KMS-11 (cell line): ENCODE data around the gene CPNE6.

Experiments used
- H2AFZ ChIP-seq: fragments of 200-600 bp; sonication (generic); 2 replicates; pipeline ENCODE4 v1.6.1; 2016; ENCODE audit warnings: antibody characterized with exemption, mixed run types, low read depth
- H3K27ac ChIP-seq: fragments of 200-600 bp; sonication (generic); 2 replicates; pipeline ENCODE4 v1.6.1; 2016; ENCODE audit warnings: mild to moderate bottlenecking, mixed run types
- H3K27me3 ChIP-seq: fragments of 200-600 bp; sonication (generic); 2 replicates; pipeline ENCODE4 v1.6.1; 2017; ENCODE audit warnings: mild to moderate bottlenecking, low read depth, mixed run types, moderate library complexity; ENCODE audit not compliant: insufficient read depth
- H3K36me3 ChIP-seq: fragments of 200-600 bp; sonication (generic); 2 replicates; pipeline ENCODE4 v1.6.1; 2017; ENCODE audit warnings: mild to moderate bottlenecking, mixed run types; ENCODE audit not compliant: insufficient read depth
- H3K4me1 ChIP-seq: fragments of 200-600 bp; sonication (generic); 2 replicates; pipeline ENCODE4 v1.6.1; 2016; ENCODE audit warnings: mild to moderate bottlenecking, low read depth, mixed run types; ENCODE audit not compliant: poor library complexity, severe bottlenecking
- H3K4me2 ChIP-seq: fragments of 200-600 bp; sonication (generic); 2 replicates; pipeline ENCODE4 v1.7.0; 2016; ENCODE audit warnings: mild to moderate bottlenecking, mixed run types
- H3K4me3 ChIP-seq: fragments of 200-600 bp; sonication (generic); IDR thresholded peaks from 2 replicates; pipeline ENCODE4 v1.6.1; 2017; ENCODE audit warnings: low read depth, low read length, mixed read lengths; ENCODE audit not compliant: insufficient read depth
- H3K79me2 ChIP-seq: fragments of 200-600 bp; sonication (generic); 2 replicates; pipeline ENCODE4 v1.6.1; 2016; ENCODE audit warnings: low read depth, mixed run types; ENCODE audit not compliant: insufficient read depth
- H3K9ac ChIP-seq: fragments of 200-600 bp; sonication (generic); 2 replicates; pipeline ENCODE4 v1.6.1; 2016; ENCODE audit warnings: mild to moderate bottlenecking, mixed run types
- H4K20me1 ChIP-seq: fragments of 200-600 bp; sonication (generic); 2 replicates; pipeline ENCODE4 v1.6.1; 2016; ENCODE audit warnings: mild to moderate bottlenecking, mixed run types; ENCODE audit not compliant: insufficient read depth
- TF ChIP-seq, protein P1 (sequence below): fragments of 200-600 bp; sonication (generic); conservative IDR thresholded peaks from 2 replicates; pipeline ENCODE4 v1.6.1; 2017; ENCODE audit warnings: low read depth, mild to moderate bottlenecking, antibody characterized with exemption, low read length, moderate library complexity, mixed read lengths

The CPNE6 gene

DNA sequence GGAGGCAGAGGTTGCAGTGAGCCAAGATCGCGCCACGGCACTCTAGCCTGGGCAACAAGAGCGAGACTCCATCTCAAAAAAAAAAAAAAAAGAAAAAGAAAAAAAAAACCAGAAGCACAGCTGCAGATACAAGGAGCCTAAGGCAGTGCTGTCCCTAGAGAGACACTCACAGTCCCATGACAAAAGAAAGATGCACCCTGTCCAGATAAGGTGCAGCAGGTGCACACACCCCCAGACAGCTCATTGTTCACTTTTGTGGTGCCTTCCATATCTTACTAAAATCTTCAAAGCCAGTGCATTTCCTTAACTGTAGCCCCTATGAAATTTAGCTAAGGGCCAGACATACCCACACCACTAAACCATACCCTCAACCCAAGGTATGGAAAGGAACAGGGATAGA lies 51.1 kb downstream of the CPNE6 start:
- TF ChIP-seq, protein P1, sequence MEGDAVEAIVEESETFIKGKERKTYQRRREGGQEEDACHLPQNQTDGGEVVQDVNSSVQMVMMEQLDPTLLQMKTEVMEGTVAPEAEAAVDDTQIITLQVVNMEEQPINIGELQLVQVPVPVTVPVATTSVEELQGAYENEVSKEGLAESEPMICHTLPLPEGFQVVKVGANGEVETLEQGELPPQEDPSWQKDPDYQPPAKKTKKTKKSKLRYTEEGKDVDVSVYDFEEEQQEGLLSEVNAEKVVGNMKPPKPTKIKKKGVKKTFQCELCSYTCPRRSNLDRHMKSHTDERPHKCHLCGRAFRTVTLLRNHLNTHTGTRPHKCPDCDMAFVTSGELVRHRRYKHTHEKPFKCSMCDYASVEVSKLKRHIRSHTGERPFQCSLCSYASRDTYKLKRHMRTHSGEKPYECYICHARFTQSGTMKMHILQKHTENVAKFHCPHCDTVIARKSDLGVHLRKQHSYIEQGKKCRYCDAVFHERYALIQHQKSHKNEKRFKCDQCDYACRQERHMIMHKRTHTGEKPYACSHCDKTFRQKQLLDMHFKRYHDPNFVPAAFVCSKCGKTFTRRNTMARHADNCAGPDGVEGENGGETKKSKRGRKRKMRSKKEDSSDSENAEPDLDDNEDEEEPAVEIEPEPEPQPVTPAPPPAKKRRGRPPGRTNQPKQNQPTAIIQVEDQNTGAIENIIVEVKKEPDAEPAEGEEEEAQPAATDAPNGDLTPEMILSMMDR = no peak
- Histone ChIP-seq H3K9ac (no peak overlapping the region), H2AFZ (no peak overlapping the region), H3K27me3 (no peaks in the 10 kb centered on the region), H3K4me2 (no peak overlapping the region), H4K20me1 (no peaks in the 10 kb centered on the region), H3K79me2 (no peaks in the 10 kb centered on the region), H3K4me3 (no peak overlapping the region), H3K27ac (no peak overlapping the region), H3K4me1 (no peaks in the 10 kb centered on the region), H3K36me3 (no peaks in the 10 kb centered on the region)

DNA sequence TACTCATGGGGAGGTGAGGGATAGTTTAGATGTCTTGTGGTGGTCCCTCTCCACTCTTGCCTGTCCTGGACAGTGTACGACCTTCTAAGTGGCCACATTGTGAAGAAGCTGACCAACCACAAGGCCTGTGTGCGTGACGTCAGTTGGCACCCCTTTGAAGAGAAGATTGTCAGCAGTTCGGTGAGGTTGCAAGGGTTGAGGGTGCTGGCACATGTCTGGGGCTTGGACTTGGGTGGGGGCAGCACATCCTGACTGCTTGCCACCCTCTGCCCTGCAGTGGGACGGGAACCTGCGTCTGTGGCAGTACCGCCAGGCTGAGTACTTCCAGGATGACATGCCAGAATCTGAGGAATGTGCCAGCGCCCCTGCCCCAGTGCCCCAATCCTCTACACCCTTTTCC lies 51.5 kb downstream of the CPNE6 start:
- no peak overlapping the region for H3K27ac ChIP-seq
- H2AFZ ChIP-seq = no peak overlapping the region
- H3K4me3 ChIP-seq = no peak overlapping the region
- H3K4me1 ChIP-seq = no peaks in the 10 kb centered on the region
- H3K4me2 ChIP-seq = no peak overlapping the region
- H3K79me2 ChIP-seq = no peaks in the 10 kb centered on the region
- H3K36me3 ChIP-seq = no peaks in the 10 kb centered on the region
- no peaks in the 10 kb centered on the region for H4K20me1 ChIP-seq
- TF ChIP-seq, protein P1 = no peak
- H3K27me3 ChIP-seq = no peaks in the 10 kb centered on the region
- no peak overlapping the region for H3K9ac ChIP-seq

DNA sequence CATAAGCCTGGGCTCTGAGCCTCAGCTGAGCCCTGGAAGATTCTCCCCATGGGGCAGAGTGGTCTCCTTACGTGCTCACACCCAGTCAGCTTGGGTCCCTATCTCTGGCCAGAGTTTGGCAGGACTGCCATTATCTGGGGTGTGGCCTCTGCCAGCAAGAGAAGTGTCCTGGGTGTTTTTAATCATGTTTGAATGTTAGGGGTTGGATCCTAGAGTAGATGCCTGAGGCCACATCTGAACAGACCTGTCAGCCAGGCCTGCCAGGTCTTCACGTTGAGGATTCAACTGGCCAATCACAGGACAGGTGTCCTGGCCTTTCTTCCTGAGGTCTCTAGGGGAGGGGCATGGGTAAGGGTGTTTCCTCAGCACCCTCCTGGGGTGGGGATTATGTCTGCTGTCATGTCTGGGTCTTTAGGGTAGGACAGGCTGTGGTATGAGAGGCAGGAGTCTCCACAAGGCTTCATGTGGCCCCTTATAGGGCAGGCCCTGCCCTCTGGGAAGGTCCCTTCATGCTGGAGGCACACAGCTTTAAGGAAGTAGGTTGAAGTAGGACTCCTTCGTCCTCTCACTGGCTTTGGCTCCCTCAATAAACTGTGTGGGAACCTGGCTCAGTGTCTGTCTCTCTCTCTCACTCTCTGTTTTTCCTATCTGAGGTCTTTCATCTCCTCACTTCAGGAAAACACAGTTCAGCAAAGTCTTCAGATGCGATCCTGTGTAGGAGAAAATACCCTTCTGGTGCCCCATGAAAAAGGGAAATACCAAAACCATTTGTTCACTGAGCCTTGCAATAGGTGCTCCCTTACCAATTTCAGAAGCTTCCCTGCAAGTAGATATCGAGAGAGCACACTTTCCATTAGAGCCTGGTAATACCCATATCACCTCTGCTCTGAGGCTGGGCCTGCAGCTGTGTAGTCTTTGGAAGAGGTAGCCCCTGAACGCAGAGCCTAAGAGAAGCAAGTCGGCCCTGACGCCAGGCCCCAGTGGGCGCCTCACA lies 52.4 kb downstream of the CPNE6 start:
- TF ChIP-seq, protein P1 = no peak
- no peak overlapping the region for H3K4me3 ChIP-seq
- no peak overlapping the region for H3K27ac ChIP-seq
- H3K4me2 ChIP-seq = no peak overlapping the region
- no peaks in the 10 kb centered on the region for H3K79me2 ChIP-seq
- no peak overlapping the region for H2AFZ ChIP-seq
- no peaks in the 10 kb centered on the region for H3K36me3 ChIP-seq
- no peaks in the 10 kb centered on the region for H3K27me3 ChIP-seq
- H3K9ac ChIP-seq = no peak overlapping the region
- no peaks in the 10 kb centered on the region for H4K20me1 ChIP-seq
- H3K4me1 ChIP-seq = no peaks in the 10 kb centered on the region

DNA sequence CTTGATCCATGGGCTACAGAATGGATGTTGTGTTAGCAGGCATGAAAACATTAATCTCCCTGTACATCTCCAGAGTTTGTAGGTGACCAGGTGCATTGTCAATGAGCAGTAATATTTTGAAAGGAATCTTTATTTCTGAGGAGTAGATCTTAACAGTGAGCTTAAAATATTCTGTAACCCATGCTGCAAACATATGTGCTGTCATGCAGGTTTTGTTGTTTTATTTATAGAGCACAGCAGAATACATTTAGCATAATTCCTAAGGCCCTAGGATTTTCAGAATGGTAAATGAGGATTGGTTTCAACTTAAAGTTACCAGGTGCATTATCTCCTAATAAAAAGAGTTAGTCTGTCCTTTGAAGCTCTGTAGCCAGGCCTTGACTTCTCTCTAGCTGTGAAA lies 55.6 kb downstream of the CPNE6 start:
- H2AFZ ChIP-seq = no peak overlapping the region
- no peaks in the 10 kb centered on the region for H3K79me2 ChIP-seq
- no peak overlapping the region for H3K27ac ChIP-seq
- no peaks in the 10 kb centered on the region for H3K4me1 ChIP-seq
- H3K36me3 ChIP-seq = no peaks in the 10 kb centered on the region
- H3K9ac ChIP-seq = no peak overlapping the region
- H4K20me1 ChIP-seq = no peaks in the 10 kb centered on the region
- TF ChIP-seq, protein P1 = no peak
- no peak overlapping the region for H3K4me2 ChIP-seq
- no peaks in the 10 kb centered on the region for H3K27me3 ChIP-seq
- H3K4me3 ChIP-seq = no peak overlapping the region
